ENCODE measurements around the gene BCAS1.
"Not testable (repeated sequence)": the region's sequence is repeated elsewhere in the genome, so short reads cannot be mapped to it uniquely, and the experiment has no call there.

DNA sequence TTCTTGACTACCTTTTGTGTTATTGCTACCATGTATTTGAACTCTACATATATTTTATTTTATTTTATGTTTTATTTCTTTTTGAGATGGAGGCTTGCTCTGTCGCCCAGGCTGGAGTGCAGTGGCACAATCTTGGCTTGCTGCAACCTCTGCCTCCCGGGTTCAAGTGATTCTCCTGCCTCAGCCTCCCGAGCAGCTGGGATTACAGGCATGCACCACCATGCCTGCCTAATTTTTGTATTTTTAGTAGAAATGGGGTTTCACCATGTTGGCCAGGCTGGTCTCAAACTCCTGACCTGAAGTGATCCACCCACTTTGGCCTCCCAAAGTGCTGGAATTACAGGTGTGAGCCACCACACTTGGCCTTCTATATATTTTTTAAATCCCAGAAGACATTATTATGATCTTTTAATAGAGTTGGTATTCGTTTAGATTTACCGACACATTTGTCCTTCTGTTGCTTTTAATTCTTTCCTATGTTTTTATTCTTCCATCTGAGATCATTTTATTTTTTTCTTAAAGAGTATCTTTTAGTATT lies 137.7 kb downstream of the BCAS1 start:
- TF ChIP-seq, protein P1, sequence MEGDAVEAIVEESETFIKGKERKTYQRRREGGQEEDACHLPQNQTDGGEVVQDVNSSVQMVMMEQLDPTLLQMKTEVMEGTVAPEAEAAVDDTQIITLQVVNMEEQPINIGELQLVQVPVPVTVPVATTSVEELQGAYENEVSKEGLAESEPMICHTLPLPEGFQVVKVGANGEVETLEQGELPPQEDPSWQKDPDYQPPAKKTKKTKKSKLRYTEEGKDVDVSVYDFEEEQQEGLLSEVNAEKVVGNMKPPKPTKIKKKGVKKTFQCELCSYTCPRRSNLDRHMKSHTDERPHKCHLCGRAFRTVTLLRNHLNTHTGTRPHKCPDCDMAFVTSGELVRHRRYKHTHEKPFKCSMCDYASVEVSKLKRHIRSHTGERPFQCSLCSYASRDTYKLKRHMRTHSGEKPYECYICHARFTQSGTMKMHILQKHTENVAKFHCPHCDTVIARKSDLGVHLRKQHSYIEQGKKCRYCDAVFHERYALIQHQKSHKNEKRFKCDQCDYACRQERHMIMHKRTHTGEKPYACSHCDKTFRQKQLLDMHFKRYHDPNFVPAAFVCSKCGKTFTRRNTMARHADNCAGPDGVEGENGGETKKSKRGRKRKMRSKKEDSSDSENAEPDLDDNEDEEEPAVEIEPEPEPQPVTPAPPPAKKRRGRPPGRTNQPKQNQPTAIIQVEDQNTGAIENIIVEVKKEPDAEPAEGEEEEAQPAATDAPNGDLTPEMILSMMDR (IDR thresholded peaks at IDR 0.05): not testable (repeated sequence)
- not testable (repeated sequence) for TF ChIP-seq POLR2A (IDR thresholded peaks at IDR 0.05)
